Fibroblast of villous mesenchyme (primary cell): ENCODE results near the gene SAP25. TPM values are rescaled to one million over a fixed set of nuclear protein-coding genes. Genes with fewer than 3 reads are reported as not detected.

Source experiments
- DNase-seq: peaks from one replicate; pipeline ENCODE4 v3.0.0-alpha.2; 2010; ENCODE audit warnings: low read depth
- H3K4me3 ChIP-seq: 2 replicates; pipeline ENCODE4 v1.5.1; 2011; ENCODE audit warnings: low read depth, mild to moderate bottlenecking, low read length
- total RNA-seq: library from RNA; depleted of rRNA; stranded (reverse); fragments of >200 nt; gene quantifications from 2 replicates; pipeline ENCODE4 v1.2.3, GENCODE V29; 2012
- TF ChIP-seq, protein P1 (sequence below): IDR thresholded peaks from 2 replicates; pipeline ENCODE4 v1.5.1; 2012; ENCODE audit warnings: low read depth, mild to moderate bottlenecking, low read length; ENCODE audit not compliant: insufficient read depth

Gene SAP25
- total RNA-seq, 1 donor = not detected

DNA sequence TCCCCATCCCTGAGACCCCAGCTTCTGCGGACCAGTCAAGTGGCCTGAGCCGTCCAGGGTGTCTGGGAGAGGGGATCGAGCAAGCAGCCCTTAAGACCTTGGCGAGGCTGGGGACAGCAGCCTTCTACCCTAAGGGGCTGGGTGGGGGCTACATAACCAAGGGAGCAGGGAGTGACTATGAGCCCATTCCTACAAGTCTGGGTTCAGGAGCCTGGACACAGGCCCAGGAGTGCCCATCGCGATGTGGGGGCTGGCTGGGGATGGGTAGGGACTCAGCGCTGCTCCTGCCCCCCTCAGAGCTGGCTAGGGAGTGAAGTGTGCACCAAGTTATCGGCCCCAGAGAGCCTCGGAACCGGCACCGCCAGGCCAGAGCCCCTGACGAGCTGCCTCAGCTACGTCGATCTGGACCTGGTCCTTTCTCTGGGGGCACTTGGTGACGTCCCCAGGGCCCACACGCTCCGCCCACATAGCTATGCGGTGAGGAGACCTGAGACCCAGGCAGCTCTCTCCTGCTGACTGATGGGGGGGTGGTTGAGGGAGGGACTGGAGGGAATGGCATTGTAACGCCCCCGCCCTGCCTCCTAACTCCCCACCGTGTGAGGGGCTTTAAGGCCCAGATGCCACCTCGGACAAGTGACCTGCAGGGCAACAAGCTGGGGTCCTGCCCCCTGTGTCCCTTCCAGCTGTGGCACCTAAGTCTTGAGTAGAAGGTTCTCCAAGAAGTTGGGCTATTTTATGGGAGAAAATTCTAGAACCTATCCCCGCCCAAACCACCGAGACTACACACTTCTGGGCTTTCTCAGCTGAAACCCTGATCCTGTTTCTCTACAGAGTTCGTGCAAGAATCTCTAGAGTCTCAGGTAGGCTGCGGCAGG, 2.5 kb downstream of the SAP25 start:
- no peak overlapping the region for H3K4me3 ChIP-seq
- no peak for DNase-seq
- TF ChIP-seq, protein P1, sequence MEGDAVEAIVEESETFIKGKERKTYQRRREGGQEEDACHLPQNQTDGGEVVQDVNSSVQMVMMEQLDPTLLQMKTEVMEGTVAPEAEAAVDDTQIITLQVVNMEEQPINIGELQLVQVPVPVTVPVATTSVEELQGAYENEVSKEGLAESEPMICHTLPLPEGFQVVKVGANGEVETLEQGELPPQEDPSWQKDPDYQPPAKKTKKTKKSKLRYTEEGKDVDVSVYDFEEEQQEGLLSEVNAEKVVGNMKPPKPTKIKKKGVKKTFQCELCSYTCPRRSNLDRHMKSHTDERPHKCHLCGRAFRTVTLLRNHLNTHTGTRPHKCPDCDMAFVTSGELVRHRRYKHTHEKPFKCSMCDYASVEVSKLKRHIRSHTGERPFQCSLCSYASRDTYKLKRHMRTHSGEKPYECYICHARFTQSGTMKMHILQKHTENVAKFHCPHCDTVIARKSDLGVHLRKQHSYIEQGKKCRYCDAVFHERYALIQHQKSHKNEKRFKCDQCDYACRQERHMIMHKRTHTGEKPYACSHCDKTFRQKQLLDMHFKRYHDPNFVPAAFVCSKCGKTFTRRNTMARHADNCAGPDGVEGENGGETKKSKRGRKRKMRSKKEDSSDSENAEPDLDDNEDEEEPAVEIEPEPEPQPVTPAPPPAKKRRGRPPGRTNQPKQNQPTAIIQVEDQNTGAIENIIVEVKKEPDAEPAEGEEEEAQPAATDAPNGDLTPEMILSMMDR = no peak

DNA sequence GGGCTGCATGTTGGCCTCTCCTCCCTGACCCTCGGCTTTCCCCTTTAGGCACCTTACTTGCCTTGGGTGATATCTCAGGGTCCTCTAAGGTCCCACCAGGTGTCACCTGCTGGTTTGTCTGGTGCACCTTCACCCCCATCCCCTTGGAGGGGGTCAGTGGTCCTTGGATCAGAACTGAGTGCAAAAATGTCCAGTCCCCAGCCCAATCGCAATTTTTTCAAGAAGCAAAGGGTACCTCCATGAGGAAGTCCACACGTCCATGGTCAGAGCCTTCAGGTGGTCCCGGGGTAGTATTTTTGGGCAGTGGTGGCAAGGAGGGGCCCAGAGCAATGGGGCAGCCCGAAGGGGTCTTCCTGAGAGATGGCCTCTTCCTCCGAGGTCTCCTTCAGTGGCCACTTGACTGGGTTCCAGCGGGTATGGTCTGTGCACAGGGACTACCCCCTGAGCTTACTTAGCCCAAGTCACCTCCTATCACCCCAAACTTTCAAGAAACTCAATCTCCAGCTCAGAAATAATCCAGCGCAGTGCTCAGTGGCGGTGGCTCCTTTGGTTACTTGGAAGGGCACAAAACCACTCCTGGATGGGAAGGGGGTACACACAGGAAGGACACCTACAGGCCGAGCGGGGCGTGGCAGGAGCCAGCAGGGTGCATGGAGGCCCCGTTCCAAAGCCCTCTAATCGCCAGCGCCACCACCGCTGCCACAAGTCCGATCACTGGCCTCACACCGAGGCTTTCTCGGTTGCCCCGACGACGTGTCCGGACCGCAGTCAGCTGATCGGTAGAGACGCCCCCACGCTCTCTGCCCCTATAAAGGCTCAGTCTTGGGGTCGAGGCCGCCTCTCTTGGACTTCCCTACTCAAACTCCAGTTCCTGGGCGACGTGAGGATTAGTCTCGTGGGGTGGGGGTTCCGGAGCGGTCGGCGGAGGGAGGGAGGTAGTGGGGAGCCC, 4.5 kb downstream of the SAP25 start:
- TF ChIP-seq, protein P1 = peak; percentile 54
- DNase-seq = peak; percentile 54
- peak overlapping the region; percentile 38 for H3K4me3 ChIP-seq

DNA sequence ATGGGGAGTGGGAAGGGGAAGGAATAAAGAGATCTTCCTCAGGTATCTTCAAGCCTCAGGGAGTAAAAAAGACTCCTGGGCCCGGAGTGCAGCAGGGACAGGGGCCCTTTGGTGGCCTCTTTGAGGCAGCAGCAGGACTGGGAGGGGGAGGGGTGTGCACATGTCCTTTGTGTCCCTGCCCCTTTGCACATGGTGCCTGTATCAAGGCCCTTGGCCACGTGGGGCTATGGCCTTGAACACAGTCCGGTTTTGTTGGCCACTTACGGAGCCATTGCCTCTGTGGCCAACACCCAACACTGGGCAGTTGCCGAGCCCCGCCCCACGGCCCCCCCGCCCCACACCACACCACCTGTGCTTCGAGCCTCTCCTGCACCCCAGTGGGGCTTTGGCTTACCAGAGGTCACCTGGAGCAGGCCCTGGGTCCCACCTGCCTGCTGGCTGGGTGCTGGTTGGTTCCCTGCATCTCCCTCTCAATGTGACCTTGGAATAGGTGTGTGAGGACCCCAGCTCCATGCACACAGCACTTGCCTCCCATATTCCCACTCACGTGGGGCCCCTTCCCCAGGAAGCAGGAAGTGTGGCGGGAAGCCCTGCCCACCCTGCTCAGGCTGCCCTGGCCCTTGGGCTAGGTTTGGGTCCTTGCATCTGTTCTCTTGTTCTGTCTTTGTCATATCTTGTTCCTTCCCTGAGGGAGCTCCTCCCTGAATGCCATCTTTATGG, 5.4 kb downstream of the SAP25 start:
- TF ChIP-seq, protein P1 = no peak
- H3K4me3 ChIP-seq = no peak overlapping the region
- no peak for DNase-seq

DNA sequence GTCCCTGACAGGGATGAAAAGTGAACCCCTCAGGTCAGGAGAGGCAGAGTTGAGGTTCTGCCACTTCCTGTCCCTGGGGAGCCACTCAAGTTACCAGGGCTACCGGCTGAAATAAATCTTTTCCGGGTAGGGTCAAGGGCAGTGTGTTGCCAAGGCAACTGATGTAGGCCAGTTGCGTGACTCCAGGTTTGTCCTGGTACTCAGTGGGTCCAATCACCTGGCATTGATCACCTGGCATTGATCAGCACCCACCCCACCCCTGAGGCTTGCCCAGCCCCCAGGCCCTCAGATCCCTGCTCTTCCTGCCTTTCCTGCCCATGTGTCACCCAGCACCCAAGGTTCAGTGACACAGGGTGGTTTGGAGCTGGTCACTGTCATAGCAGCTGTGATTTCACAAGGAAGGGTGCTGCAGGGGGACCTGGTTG, 5.9 kb downstream of the SAP25 start:
- TF ChIP-seq, protein P1 = no peak
- no peak for DNase-seq
- H3K4me3 ChIP-seq = no peak overlapping the region

DNA sequence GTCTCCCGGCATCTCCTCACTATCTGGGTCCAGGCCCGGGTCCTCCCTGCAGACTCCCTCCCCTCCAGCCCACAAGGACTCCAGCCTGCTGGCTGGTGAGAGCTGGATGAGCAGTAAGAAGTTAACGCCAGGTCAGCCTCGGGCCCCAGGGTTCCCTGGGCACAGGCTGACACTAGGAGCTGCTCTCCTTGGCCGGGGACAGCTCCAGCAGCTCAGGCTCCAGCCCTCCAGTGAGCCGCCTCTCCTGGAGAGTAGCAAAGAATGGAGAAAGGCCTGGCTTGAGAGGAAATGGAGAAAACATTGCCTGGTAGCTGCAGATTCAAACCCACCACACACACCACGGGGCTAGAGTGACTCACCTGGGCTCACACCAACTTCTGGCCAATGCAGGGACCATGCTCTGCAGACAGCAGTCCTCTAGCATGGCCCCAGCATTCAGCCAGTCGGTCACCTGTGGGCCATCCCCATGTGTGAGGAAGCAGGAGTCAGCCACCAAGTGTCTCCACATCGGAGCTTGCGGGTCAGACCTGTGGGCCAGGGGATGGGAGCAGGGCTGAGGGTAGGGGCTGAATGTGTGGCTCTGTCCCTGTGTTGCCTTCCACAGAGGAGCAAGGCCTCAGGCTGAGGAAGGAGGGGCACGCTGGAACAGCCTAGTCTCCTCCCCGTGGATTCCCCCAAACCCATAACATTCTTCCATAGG, 6.5 kb downstream of the SAP25 start:
- no peak for DNase-seq
- H3K4me3 ChIP-seq = no peak overlapping the region
- TF ChIP-seq, protein P1 = no peak
